Astrocyte (in vitro differentiated cells and primary cell): ENCODE data around the gene BOD1L2.

Experiments
- CTCF ChIP-seq: IDR thresholded peaks from 2 replicates; pipeline ENCODE4 v1.5.1; 2011; ENCODE audit warnings: low read depth, mild to moderate bottlenecking, inconsistent platforms, low read length, moderate library complexity; ENCODE audit not compliant: insufficient read depth
- EZH2 ChIP-seq: IDR thresholded peaks from 2 replicates; pipeline ENCODE4 v1.6.1; 2012; ENCODE audit warnings: mild to moderate bottlenecking, low read length, inconsistent platforms; ENCODE audit not compliant: insufficient read depth

GRCh38 chr18:57164401-57164800 lies 17.5 kb downstream of the BOD1L2 start:
- TF ChIP-seq CTCF (no peak), EZH2 (no peak)
